HG02973 (cell line): ENCODE results near the gene KCNG1.

Experiments
- ATAC-seq: cut with Tn5 transposase; IDR thresholded peaks from one replicate; pipeline ENCODE4 v1.9.1; 2021; ENCODE audit warnings: moderate library complexity; ENCODE audit not compliant: unreplicated experiment

Gene KCNG1

DNA sequence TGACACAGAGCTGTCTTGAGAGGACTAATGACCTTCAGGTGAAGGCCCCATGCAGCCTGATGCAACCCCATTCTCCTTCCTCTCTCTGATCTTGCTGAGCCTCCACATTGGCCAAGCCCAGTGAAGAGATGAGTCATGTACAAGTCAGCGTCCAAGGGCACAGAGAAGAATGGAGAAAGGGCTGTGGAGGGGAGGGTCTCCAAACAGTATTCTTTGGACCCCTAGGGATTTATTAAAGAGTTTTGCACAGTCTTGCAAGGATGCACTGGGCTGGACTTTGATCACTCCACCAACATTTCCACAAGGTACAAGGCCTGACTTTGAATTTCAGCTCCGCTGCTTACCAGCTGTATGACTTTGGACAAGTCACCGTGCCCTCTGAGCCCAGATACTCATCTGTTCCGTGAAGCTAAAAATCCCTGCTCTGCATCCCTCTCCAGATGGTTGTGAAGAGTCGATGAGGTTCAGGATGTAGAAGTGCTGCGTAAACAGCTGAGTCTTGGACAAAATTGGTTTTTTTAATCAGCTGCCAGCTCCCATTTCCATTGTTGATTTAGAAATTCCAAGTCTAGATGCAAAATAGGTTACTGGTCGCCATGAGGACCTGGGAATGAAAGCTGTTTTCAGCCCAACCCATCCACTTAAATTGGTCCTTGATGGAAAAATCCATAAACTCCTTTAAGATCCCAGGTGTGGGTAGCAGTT is 14.1 kb upstream of the KCNG1 start:
- no peak for ATAC-seq

DNA sequence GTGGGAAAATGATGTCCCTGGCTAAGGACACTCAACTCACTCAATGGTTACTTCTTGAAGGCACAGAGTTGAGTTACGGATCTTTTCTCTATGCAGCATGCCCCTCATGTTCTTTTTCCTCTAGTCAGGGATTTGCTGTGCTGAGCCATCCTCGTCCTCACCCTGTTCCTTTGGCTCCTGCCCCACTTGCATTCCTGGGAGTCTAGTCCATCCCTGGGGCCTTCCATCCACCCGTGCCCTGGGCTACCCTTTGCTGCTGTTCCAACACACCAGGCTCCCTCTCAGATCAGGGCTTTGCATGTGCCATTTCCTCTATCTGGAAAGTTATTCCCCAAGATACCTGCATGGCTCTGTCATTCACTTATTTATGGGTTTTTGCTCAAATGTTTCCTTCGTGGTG is 13.3 kb upstream of the KCNG1 start:
- ATAC-seq = no peak

DNA sequence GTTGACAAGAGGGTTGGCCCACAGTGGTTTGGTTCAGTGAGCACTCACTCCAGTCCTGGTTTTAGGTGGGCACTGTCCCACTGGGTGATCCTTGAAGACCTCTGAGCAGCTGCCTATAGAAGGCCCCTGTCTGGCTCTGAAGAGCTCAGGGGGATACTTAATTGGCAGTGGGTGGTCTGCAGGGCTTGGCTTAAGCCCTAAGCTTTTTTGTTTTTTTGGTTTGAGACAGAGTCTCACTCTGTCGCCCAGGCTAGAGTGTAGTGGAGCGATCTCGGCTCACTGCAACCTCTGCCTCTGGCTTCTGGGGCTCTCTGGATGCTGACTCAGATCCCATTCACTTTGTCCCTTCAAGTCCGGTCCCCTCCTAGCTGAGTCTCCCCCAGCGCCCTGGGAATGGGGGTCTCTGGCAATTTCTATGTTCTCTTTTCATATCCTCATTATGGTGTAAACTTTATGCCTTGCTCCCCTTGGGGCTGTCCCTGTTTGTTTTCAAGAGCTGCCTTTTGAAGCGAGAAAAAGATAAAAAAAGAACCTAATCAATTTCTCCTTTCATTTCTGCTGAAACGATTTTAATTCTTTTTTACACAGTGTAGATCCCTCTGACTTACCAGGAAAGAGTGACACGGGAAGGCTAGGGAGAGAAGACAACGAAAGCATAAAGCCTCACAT is 12.2 kb upstream of the KCNG1 start:
- no peak for ATAC-seq

DNA sequence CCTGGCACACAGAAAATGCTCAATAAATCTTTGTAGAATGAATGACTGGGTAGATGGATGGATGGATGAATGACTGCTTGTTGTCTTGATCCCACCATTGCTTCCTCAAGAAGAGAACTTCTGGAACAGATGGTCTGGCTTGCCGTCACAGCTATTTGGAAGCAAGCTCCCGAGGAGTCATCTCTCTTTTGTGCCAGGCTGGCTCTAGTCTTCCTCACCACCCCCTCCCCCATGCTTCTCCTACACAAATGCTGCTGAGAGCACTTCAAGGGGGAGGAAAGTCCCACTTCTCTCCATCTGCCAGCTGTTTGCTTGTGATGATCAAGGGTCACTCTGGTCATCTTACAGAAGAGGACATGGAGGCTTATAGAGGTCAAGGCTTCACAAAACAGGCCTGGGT is 11.6 kb upstream of the KCNG1 start:
- no peak for ATAC-seq

DNA sequence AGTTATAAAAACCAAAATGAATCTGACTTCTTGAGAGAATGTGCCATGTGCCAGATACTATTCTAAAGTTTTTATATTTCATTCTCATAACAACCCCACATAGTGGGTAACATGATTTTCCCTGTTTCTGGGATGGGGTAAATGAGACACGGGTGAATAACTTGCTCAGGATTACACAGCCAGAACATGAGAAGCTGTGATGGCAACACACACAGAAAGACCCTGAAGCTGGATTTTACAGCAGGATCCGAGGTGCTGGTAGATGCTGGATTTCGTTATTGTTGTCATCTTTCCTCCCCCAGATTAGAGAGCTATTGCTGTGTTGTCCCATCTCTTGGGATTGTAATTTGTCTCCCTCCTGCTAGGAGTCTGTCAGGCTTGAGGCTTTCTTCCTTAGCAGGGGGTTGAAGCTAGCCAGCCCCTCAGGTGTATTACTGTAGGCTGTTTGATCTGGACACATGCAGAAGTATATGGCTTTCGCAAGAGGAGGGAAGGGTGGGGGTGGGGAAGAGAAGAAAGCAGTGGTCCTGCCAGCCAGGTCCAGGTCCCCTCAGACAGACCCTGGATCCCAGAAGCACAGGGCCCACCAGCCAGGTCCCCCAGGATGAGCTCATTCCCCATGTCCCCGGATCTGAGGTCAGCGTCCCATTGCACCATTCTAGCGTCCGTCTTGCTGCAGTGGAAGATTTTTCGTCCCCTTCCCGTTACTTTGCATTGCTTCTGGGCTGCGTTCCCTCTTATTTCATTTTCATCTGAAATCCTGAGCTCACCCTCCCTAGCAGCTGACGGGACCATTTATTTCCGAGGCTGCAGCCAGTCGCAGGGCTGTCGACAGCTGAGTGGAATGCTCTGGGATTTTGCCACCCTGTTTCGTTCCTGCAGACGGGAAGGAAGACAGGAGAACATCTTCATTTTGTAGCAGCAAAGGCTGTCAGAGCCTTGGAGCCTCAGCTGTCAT is 7.3 kb upstream of the KCNG1 start:
- no peak for ATAC-seq

DNA sequence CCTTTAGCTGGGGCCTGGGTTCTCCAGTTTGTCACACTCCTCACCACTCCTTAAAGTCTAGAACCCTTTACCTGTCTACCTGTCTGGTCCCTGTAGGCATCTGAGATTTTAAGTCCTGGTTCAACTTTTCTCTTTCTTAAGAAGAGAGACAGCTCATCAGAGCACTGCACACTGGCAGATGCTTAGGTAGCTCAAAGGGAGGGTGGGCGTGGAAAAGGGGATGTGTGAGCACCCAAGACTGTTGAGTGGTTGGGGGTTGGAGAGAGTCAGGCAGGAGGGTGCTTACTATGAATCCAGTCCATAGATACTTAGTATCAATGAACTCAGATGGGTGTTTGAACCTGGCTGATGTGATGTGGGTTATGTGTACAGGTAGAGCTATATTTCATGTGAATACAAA is 6.6 kb upstream of the KCNG1 start:
- ATAC-seq = no peak

DNA sequence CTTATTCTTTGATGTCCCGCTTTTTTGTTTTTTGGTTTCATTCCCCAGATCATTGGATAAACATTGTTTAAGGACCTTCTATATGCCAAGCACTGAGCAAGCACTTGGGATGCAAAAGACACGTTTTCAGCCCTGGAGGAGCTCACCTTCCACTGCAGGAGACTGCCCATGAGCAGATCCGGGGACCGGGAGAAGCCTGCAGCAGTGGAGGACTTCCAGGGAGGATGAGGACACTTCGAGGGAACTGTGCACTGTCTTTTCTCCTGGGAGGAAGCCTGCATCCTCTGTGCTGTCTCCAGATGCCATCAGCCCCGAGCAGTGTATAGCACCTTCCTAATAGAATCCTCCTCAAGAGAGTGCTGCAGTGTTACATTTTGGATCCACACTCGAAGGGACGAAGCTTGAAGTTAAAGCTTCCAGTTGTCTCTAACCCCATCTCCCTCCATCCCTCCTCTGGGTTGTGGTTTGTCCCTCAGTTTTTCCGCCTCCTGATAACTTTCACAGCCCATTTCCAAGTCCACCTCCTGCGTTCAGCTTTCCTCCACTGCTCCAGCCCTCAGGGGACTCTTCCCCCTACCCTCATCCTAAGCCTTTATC is 5.8 kb upstream of the KCNG1 start:
- ATAC-seq = no peak

DNA sequence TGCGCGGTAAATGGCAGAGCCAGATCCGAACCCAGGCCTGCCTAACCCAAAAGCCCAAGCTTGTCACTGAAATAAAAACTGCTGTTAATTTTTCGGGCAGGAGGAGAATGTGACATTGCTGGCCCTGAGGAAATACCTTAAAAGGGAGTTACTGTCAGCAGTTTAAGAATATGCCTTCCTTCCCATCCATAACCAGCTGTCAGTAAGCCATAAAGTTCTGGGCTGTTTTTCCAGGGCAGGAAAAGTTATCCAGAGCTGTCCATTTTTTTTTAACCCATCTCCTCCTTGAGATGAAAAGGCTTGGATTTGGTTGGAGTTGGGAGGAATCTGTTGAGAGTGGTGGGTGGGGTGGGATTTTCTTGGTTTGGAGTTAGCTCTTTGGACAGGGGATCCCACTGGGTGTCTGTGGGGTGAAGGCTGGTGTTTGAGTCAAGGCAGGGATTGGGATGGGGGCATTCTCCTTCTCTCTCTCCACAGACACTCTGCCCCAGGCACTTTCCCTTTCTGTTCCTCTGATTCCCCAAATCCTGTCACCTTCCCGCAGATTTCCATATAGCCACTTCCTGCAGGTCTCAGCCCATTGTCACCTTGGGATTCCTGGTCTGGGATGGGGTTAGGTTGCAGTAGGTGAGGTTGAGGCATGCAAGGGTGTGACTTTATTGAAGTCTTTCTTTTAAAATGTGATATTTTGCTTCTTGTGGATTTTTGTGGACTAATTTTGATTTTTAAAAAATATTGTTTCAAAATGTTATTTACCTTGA is 4.3 kb upstream of the KCNG1 start:
- ATAC-seq = no peak

DNA sequence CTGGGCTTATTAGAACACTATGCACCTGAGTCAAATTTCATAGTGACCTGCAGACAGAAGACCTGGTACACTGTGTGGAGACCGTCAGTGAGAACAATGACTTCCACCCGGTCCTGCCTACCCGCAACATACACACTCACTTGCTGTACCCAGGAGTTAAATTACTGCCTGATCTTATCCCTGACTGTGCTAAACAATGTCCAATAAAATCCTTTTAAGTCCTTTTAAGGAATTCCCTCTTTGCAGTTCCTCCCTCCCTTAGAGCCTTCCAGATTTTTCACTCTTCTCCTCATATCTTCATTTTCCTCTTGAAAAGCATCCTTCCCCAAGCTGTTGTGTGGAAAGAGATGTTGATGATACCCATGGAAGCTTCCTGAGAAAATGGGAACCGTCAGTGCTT is 3.4 kb upstream of the KCNG1 start:
- no peak for ATAC-seq

DNA sequence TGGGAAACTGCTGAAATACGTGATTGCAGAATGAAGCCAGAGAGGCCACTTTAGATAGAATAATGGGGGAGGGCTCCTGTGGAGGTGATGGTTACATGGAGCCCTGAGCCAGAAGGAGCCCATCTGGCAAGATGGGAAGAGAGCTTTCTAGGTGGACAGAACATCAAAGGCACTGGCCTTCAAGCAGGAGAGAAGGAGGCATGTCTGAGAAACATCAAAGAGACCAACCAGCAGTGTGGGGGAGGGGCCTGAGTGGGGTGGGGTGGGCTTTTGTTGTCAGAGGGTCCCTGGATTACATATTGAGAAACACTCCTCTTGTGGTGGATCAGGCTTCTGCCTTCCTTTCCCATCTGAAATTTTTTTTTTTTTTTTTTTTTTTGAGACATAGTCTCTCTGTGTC is 1.9 kb upstream of the KCNG1 start:
- ATAC-seq = no peak

DNA sequence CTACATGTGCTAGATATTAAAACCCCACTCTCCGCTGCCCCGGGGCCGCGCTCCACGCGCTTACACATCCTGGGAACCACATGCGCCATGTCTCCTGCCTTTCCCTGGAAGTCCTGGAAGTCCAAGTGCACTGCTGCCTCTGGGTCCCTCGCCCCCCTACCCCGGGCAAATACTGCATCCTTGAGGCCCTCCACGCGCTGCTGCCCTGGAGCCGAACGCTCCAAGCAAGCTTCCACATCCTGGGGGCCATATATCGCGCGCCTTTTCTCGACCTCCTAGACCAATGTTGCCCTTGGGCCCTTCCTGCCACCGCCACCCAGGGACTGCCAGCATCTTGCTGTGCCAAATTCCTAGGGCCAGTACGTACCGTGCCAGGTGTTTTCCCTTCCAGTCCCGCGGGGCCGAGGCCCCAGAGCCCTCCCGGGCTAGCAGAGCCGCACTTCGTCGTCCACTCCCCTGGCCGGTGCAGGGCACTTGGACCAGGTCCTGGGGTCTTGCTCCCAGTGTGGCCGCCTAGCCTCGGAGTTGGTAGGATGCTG is 779 bp upstream of the KCNG1 start:
- ATAC-seq = no peak

DNA sequence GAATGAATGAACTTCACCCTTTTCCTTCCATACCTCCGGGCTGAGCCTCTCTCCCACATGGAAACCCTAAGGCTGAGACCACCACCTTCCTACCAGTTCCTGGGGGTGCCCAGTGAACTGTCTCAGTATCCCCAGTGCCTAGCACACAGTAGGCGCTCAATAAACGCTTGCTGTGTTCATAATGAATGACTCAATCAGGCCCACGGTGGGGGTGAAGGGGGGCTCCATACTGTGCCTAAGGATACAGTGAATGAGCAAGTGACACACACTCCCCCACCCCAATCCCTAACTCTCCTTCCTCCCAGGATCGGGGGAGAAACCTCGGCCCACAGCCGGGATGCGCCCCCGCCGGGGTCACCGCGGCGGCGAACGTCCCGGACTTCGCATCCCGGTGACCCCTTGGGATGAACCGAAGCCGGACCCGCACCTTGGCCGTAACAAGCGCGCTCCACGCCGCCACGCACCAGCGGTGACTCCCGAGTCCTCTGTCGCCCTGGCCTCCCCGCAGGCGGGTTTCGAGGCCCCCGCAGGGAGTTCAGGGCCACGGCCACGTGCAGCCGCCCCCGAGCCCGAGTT is 592 bp downstream of the KCNG1 start:
- no peak for ATAC-seq

DNA sequence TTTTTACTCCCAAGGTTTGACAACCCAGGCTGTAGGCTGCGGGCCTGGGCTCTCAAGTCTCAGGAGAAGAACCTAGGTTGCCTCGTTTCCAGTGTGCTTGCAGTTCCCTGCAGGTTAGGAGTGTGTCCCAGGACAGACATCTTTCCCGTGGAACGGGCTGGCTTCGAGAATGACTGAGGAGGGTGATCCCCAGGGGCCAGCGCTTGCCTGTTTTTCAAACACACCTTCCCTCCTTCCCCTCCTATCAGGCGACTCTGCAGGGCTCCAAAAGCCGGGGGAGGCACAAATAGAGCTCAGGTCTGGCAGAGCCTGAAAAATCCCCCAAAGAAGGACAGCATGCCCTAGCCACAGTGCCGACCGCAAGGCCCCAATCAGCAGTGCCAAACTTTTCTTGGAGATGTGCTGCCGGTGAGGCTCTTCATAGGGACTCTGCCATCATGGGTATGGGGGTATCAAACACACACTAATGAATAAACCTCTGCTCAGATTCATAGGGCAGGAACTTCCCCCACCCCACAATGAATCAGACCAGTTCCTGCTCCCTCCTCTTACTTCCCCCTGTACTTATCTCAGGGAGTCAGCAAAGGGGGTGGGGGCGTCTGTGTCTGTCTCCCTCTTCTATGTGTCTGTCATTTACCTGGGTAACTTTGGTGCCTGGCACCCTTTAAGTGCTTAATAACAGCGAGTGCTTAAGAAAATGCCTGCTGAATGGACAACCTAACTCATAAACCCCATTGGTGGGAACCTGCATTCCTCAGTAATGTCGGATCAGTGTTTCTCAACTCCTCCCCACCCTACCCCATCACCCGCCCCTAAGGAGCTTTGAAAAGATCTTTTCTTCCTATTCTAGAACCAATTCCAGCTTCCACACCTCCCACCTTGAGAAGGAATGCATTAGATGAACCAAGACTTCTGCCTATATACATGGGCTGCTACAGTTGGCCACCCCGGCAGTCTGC is 1.6 kb downstream of the KCNG1 start:
- no peak for ATAC-seq

DNA sequence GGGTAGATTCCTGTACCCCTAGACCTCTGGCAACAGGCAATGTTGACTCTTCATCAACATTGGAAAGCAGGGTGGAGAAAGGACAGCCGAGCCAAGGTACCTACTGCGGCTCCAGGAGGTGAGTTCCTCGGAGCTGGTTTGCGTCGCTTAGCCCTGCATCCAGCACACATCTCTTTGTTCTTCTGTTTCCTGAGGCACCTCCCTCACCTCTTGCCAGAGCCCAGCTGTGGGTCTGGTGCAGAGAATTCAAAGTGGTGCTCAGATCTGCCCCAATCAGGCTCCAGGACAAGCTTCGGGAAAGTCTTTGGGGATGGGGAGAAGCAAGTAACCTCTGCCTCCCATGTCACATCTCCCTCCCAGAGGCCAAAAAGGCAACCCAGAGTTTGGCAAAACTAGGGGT is 2.2 kb downstream of the KCNG1 start:
- no peak for ATAC-seq

DNA sequence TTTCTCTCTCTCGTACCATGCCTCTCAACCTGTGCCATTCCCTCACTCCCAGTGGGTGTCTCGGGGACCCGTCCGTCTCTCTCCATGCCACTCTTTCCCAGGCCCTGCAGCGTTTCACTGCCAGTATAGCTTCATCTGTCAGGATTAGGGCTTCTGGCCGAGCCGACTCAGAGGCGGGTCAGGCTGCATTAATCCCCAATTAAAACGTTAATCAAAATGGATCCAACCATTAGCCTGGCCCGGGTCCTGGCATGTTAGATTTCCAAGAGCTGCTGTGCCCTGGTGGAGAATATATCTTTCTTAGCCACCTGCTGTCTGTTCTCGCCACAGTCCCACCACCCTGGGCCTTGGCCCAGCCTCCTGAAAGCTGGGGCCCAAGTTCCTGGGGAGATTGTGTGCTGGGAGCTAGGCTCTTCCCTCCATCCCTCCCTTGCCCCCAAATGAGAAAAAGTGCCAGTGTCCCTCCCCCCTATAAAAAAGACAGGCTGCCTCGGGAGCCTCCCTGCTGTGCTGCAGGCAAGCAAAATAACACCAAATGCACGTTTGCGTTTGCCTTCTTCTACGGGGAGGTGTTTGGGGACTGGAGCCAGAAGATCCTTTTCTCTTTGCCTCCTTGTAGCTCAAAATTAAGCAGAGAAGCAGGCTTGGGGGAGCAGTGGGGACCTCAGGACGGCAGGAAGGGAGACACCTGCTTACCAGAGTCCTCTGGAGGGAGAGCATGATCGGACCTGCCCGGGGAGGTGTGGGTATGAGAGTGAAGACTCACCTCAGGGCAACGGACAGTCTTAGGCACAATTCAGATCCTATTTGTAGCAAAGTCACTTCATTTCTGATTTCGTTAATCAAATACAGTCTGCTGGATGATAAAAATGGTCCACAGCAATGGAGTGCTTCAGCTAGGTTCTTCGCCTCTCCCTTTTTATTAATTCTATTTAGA is 3.0 kb downstream of the KCNG1 start:
- ATAC-seq = no peak

DNA sequence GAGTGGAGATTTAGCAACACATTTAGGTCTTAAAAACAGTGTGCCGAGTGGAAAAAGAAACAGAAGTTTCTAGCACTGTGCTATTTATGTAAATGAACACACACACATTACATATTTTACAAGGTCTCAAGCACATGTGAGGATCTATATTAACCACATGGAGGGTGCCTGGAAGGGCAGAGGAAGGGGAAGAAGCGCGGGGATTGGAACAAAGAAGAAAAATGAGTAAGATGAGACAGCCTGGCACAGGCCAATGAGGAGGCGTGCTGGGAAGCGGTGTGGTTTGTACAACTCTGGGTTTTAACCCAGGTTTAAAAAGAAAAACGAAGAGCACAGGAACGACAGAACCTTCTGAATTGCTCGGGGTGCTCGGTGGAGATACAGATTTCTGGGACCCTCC is 5.7 kb downstream of the KCNG1 start:
- ATAC-seq = no peak

DNA sequence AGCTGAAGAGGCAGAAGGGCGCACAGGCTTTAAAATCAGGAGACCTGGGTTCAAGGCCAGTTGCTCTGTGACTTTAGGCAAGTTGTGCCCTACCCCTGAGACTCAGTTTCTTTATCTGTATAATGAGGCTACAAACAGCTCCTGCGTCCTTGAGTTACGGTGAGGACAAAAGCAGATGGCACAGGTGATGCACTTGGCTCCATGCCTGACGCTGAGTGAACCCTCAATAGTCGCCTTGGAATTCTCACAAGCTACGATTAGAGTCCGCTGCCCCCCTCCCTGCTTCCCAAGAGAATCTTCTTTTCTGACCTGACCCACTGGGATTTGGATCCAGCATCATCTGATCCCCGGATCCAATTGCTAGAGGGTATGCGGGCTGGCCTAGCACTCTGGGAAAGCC is 6.4 kb downstream of the KCNG1 start:
- ATAC-seq = no peak
